Measurements from ENCODE around the gene MYO1D. TPM values are rescaled to one million over a fixed set of nuclear protein-coding genes. Genes with fewer than 3 reads are reported as not detected.
A peak's percentile ranks its signal among the peaks of the same experiment; 100 is the strongest.
"Not testable (repeated sequence)": the region's sequence is repeated elsewhere in the genome, so short reads cannot be mapped to it uniquely, and the experiment has no call there.

Gene MYO1D
- total RNA-seq, 2 experiments from 2014 or later = 8.7 to 8.8 TPM

- Mint-ChIP-seq H3K27me3 (no peaks in the 10 kb centered on the region), H3K4me3 (no peak overlapping the region), H3K27ac (no peak overlapping the region), H3K4me1 (peaks cover 25% of the 10 kb centered on the region), H3K9me3 (ENCODE audit: low read depth) (no peaks in the 10 kb centered on the region), H3K36me3 (ENCODE audit: low read depth) (peaks cover 69% of the 10 kb centered on the region)
- no peak for DNase-seq
- intact Hi-C loops (cut with DNase I, micrococcal nuclease) = no loop called here
- POLR2A ChIA-PET = no interaction called here
- no peak for ATAC-seq
- CTCF ChIA-PET = interaction anchor here (0.8 to 3.0 kb wide), 3 partner anchors 9 to 14 kb away, joined by 3 to 13 read pairs (median 12); partner anchors contain the start of gene PSMD11
Observed at GRCh38 chr17:32453370-32453769, 423.6 kb downstream of the MYO1D start.

DNA sequence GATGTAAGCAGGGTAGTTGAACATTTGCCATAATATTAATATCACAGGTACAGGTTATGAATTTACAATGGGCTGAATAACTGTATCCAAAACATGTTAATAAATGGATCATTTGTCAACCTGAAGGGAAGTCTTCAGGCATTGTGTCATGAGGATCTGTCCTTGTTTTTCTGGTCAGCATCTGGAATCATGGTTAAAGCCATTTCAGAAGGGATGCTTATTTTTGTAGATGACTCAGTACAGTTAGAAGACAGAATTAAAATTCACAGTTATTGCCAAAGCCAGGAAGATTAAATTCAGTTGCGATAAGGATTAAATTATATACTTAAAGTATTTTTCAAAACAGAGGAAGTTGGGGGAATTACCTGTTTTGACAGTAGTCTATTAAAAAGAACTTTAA, 424.6 kb downstream of the MYO1D start:
- no peak overlapping the region for H3K27ac Mint-ChIP-seq
- POLR2A ChIA-PET = no interaction called here
- no peak for DNase-seq
- peaks cover 64% of the 10 kb centered on the region for H3K36me3 Mint-ChIP-seq (ENCODE audit: low read depth)
- ATAC-seq = no peak
- peaks cover 18% of the 10 kb centered on the region for H3K4me1 Mint-ChIP-seq
- CTCF ChIA-PET = interaction anchor here (3.0 kb wide), 1 partner anchor 11 kb away, joined by 13 read pairs; no protein-coding TSS in a partner anchor
- H3K4me3 Mint-ChIP-seq = no peak overlapping the region
- no peaks in the 10 kb centered on the region for H3K27me3 Mint-ChIP-seq
- no peaks in the 10 kb centered on the region for H3K9me3 Mint-ChIP-seq (ENCODE audit: low read depth)
- intact Hi-C loops (cut with DNase I, micrococcal nuclease) = no loop called here

DNA sequence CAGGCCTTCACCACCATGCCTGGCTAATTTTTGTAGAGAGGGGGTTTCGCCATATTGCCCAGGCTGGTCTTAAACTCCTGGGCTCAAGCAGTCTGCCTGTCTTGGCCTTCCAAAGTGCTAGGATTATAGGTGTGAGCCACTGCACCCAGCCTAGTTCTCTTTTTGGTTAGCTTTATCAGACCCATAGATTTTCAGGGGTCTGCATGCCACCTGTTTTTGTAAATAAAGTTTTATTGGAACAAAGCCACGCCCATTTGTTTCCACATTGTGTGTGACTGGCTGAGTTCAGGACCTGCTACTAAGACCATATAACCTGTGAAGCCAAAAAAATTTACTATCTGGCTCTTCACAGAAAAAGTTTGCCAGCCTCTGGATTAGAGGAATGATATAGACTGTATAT, 425.0 kb downstream of the MYO1D start:
- ATAC-seq (no peak), DNase-seq (no peak)
- Mint-ChIP-seq H3K9me3 (ENCODE audit: low read depth) (no peaks in the 10 kb centered on the region), H3K36me3 (ENCODE audit: low read depth) (peaks cover 64% of the 10 kb centered on the region), H3K4me3 (no peak overlapping the region), H3K27ac (no peak overlapping the region), H3K4me1 (peaks cover 20% of the 10 kb centered on the region), H3K27me3 (no peaks in the 10 kb centered on the region)
- intact Hi-C loops (cut with DNase I, micrococcal nuclease) = no loop called here
- ChIA-PET POLR2A (no interaction called here), CTCF (no interaction called here)

DNA sequence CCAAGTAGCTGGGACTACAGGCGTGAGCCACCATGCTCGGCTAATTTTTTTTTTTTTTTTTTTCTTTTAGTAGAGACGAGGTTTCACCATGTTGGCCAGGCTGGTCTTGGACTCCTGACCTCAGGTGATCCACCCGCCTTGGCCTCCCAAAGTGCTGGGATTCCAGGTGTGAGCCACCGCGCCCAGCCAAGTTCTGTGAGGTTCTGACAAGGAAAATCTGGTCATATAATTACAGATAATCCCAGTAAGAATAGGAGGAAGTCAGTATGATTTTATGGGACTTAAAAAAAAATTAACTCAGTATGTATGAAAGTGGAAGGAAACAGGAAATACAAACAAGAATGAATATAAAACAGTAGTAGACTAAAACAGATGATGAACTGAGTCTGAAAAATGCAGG, 426.5 kb downstream of the MYO1D start:
- POLR2A ChIA-PET; H3K27ac Mint-ChIP-seq; H3K9me3 Mint-ChIP-seq (ENCODE audit: low read depth): not testable (repeated sequence)

GRCh38 chr17:32449963-32450362, 427.0 kb downstream of the MYO1D start:
- Mint-ChIP-seq H3K27me3 (no peaks in the 10 kb centered on the region), H3K36me3 (ENCODE audit: low read depth) (peaks cover 73% of the 10 kb centered on the region), H3K4me1 (peaks cover 31% of the 10 kb centered on the region), H3K27ac (no peak overlapping the region), H3K4me3 (no peak overlapping the region), H3K9me3 (ENCODE audit: low read depth) (no peaks in the 10 kb centered on the region)
- ChIA-PET POLR2A (no interaction called here), CTCF (interaction anchor here (1.3 to 8.5 kb wide), 2 partner anchors 12 to 46 kb away, joined by 4 to 102 read pairs; no protein-coding TSS in a partner anchor)
- ATAC-seq (no peak), DNase-seq (no peak)
- intact Hi-C loops (cut with DNase I, micrococcal nuclease) = loop anchor here (5.0 to 10.0 kb wide), 3 partner anchors 195 to 515 kb away; partner anchors contain the start of genes MYO1D (in 1 of the 2) and SUZ12 (in 1 of the 2)

More for the DNA sequence above, 426.5 kb downstream of the MYO1D start:
- H3K36me3 Mint-ChIP-seq (ENCODE audit: low read depth) = peaks cover 72% of the 10 kb centered on the region
- CTCF ChIA-PET; H3K4me3 Mint-ChIP-seq; ATAC-seq; DNase-seq; H3K27me3 Mint-ChIP-seq; intact Hi-C loops (cut with DNase I, micrococcal nuclease): not testable (repeated sequence)
- peaks cover 31% of the 10 kb centered on the region for H3K4me1 Mint-ChIP-seq

DNA sequence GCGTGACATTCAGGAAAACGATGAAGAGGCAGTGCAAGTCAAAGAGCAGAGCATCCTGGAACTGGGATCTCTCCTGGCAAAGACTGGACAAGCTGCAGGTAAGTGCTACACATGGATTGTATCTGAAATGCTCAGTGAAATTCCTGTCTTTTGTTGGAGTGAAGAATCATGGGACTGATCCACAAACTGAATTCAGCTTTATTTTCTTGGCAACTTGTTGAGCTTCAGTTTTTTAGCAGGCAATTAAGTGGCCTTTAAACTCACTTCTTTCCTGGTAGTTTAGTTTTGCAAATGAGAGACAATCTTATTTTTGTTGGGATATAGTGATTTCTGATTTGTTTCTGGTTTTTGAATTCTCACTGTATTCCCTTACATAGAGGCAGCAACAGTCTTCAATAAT, 430.0 kb downstream of the MYO1D start:
- ATAC-seq (no peak), DNase-seq (no peak)
- ChIA-PET POLR2A (interaction anchor here (1.0 kb wide), 1 partner anchor 29 kb away, joined by 3 read pairs; no protein-coding TSS in a partner anchor), CTCF (interaction anchor here (8.5 kb wide), 1 partner anchor 15 kb away, joined by 102 read pairs; no protein-coding TSS in a partner anchor)
- H3K27ac Mint-ChIP-seq = peak overlapping the region; percentile 72
- H3K4me3 Mint-ChIP-seq = peak overlapping the region; percentile 82
- H3K9me3 Mint-ChIP-seq (ENCODE audit: low read depth) = no peaks in the 10 kb centered on the region
- H3K27me3 Mint-ChIP-seq = no peaks in the 10 kb centered on the region
- peaks cover 49% of the 10 kb centered on the region for H3K36me3 Mint-ChIP-seq (ENCODE audit: low read depth)
- peaks cover 34% of the 10 kb centered on the region for H3K4me1 Mint-ChIP-seq
- intact Hi-C loops (cut with DNase I, micrococcal nuclease) = loop anchor here (5.0 to 10.0 kb wide), 3 partner anchors 192 to 512 kb away; partner anchors contain the start of genes MYO1D (in 1 of the 2) and SUZ12 (in 1 of the 2)

GRCh38 chr17:32445971-32446370, 431.0 kb downstream of the MYO1D start:
- H3K27ac Mint-ChIP-seq = peak overlapping the region; percentile 95

GRCh38 chr17:32445497-32445896, 431.4 kb downstream of the MYO1D start:
- DNase-seq (no peak), ATAC-seq (no peak)
- Mint-ChIP-seq H3K4me1 (peaks cover 34% of the 10 kb centered on the region), H3K27ac (peak overlapping the region; percentile 95), H3K4me3 (peak overlapping the region; percentile 82), H3K36me3 (ENCODE audit: low read depth) (peaks cover 43% of the 10 kb centered on the region), H3K27me3 (peaks cover 2% of the 10 kb centered on the region), H3K9me3 (ENCODE audit: low read depth) (no peaks in the 10 kb centered on the region)
- POLR2A ChIA-PET = interaction anchor here (1.4 to 1.7 kb wide), 2 partner anchors 41 to 79 kb away, joined by 4 to 5 read pairs; partner anchors contain the start of gene CDK5R1
- intact Hi-C loops (cut with DNase I, micrococcal nuclease) = loop anchor here (2.0 to 10.0 kb wide), 4 partner anchors 13 to 511 kb away; partner anchors contain the start of genes MYO1D (in 1 of the 2) and SUZ12 (in 1 of the 2)
- CTCF ChIA-PET = interaction anchor here (0.6 to 8.5 kb wide), 9 partner anchors 9 to 432 kb away, joined by 3 to 102 read pairs (median 4); no protein-coding TSS in a partner anchor

More at GRCh38 chr17:32445971-32446370, 431.0 kb downstream of the MYO1D start:
- ChIA-PET CTCF (interaction anchor here (0.9 to 8.5 kb wide), 3 partner anchors 16 to 213 kb away, joined by 3 to 102 read pairs (median 4); no protein-coding TSS in a partner anchor), POLR2A (no interaction called here)
- peak overlapping the region; percentile 82 for H3K4me3 Mint-ChIP-seq
- peaks cover 2% of the 10 kb centered on the region for H3K27me3 Mint-ChIP-seq
- H3K4me1 Mint-ChIP-seq = peaks cover 32% of the 10 kb centered on the region
- DNase-seq = no peak
- H3K9me3 Mint-ChIP-seq (ENCODE audit: low read depth) = no peaks in the 10 kb centered on the region
- no peak for ATAC-seq
- peaks cover 46% of the 10 kb centered on the region for H3K36me3 Mint-ChIP-seq (ENCODE audit: low read depth)
- intact Hi-C loops (cut with DNase I, micrococcal nuclease) = loop anchor here (2.0 to 10.0 kb wide), 4 partner anchors 13 to 511 kb away; partner anchors contain the start of genes MYO1D (in 1 of the 2) and SUZ12 (in 1 of the 2)

GRCh38 chr17:32445074-32445415, 431.9 kb downstream of the MYO1D start:
- H3K4me3 Mint-ChIP-seq = peak overlapping the region; percentile 82
- DNase-seq = peak; percentile 56

GRCh38 chr17:32444301-32445073, 432.4 kb downstream of the MYO1D start, which contains the start of gene PSMD11:
PSMD11 (plus strand) TSS chr17:32444510; CDS start chr17:32444524, 14 bp downstream.
- intact Hi-C loops (cut with DNase I, micrococcal nuclease) = loop anchor here (1.0 to 10.0 kb wide), 14 partner anchors 14 to 543 kb away; partner anchors contain the start of genes MYO1D (in 2 of the 2), ZNF207 (in 2 of the 2), C17orf75 (in 1 of the 2) and CDK5R1 (in 1 of the 2)
- peak; percentile 96 for ATAC-seq

More at GRCh38 chr17:32445074-32445415, 431.9 kb downstream of the MYO1D start:
- CTCF ChIA-PET = interaction anchor here (0.6 to 8.5 kb wide), 15 partner anchors 9 to 432 kb away, joined by 3 to 102 read pairs (median 4); no protein-coding TSS in a partner anchor
- Mint-ChIP-seq H3K4me1 (peaks cover 34% of the 10 kb centered on the region), H3K27me3 (peaks cover 2% of the 10 kb centered on the region), H3K27ac (peak overlapping the region; percentile 95), H3K36me3 (ENCODE audit: low read depth) (peaks cover 41% of the 10 kb centered on the region), H3K9me3 (ENCODE audit: low read depth) (no peaks in the 10 kb centered on the region)
- intact Hi-C loops (cut with DNase I, micrococcal nuclease) = loop anchor here (2.0 to 10.0 kb wide), 4 partner anchors 14 to 510 kb away; partner anchors contain the start of genes MYO1D (in 1 of the 2) and SUZ12 (in 1 of the 2)
- POLR2A ChIA-PET = interaction anchor here (1.2 to 1.7 kb wide), 4 partner anchors 42 to 94 kb away, joined by 3 to 13 read pairs (median 4); partner anchors contain the start of gene CDK5R1
- ATAC-seq = peak; percentile 28

More at GRCh38 chr17:32444301-32445073, 432.4 kb downstream of the MYO1D start, which contains the start of gene PSMD11:
- peaks cover 32% of the 10 kb centered on the region for H3K4me1 Mint-ChIP-seq
- peak within 1 kb of the TSS; percentile 95 for H3K27ac Mint-ChIP-seq
- H3K27me3 Mint-ChIP-seq = peaks cover 2% of the 10 kb centered on the region
- peak; percentile 100 for DNase-seq
- peak within 1 kb of the TSS; percentile 82 for H3K4me3 Mint-ChIP-seq
- H3K9me3 Mint-ChIP-seq (ENCODE audit: low read depth) = no peaks in the 10 kb centered on the region
- peaks cover 35% of the 10 kb centered on the region for H3K36me3 Mint-ChIP-seq (ENCODE audit: low read depth)
- POLR2A ChIA-PET = interaction anchor here (0.5 to 1.7 kb wide), 8 partner anchors 42 to 468 kb away, joined by 3 to 13 read pairs (median 4); partner anchors contain the start of gene CDK5R1
- CTCF ChIA-PET = interaction anchor here (0.6 to 8.5 kb wide), 30 partner anchors 10 to 934 kb away, joined by 3 to 102 read pairs (median 4); partner anchors contain the start of genes CDK5R1 and UTP6
